ENCODE measurements around the gene DUS3L.
"Not testable (repeated sequence)": the region's sequence is repeated elsewhere in the genome, so short reads cannot be mapped to it uniquely, and the experiment has no call there.

DUS3L gene

DNA sequence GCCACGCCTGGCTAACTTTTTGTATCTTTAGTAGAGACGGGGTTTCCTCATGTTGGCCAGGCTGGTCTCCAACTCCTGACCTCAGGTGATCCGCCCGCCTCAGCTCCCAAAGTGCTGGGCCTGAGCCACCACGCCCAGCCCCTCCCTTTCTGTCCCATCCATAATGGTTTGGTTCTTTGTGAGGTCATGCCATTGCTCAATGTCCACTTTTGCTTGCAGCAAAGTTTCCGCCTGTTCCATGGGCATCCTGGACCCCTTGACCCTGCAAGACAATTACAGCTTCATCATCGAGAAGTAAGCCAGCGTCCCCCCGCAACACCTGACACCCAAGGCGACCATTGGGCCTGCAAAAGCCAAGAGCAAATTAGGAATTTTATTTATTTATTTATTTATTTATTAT lies 23.0 kb downstream of the DUS3L start:
- DNase-seq, result no peak

DNA sequence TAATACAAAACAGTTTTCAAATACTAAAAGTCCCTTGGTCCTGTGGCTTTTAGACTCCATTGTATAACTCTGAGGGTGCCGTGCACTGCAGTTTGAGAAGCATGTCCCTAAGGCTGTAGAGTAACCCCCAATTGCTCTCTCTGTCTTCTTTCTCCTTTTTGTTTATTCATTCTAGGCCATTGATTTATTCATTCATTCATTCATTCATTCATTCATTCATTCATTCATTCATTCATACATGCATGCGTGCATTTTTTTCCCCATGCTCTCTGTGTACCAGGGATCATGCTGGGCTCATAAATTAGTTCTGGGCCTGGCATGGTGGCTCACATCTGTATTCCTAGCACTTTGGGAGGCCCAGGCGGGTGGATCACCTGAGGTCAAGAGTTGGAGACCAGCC lies 25.7 kb downstream of the DUS3L start:
- no peak for DNase-seq

DNA sequence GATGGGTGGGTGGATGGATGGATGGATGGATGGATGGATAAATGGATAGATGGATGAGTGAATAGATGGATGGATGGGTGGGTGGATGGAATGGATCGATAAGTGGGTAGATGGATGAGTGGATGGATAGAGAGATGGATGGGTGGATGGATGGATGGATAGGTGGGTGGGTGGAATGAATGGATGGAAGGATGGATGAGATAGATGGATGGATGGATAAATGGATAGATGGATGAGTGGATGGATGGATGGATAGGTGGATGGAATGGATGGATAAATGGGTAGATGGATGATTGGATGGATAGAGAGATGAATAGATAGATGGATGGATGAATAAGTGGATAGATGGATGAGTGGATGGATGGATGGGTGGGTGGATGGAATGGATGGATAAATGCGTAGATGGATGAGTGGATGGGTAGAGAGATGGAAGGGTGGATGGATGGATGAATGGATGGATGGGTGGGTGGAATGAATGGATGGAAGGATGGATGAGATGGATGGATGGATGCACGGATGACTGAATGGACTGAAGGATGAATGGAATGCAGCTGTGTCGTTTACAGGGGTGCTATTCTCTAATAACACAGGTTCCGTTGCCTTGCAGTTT lies 28.2 kb downstream of the DUS3L start:
- no peak for DNase-seq

DNA sequence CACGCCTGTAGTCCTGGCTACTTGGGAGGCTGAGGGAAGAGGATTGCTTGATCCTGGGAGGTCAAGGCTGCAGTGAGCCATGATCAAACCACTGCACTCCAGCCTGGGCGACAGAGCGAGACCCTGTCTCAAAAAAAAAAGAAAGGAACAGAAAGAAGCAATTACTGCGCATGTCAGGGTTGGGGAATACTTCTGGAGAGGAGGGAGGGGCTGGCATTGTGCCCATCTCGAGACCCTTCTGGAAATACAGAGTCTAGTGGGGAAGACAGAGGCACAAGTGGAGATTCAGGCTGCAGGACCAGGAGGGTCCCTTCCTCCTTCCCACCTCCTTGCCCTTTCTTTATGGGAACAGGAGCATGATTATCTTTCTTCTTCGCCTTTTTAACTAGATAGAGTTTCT lies 37.2 kb downstream of the DUS3L start:
- no peak for DNase-seq

GRCh38 chr19:5751709-5752108 lies 39.3 kb downstream of the DUS3L start:
- DNase-seq, result no peak

- DNase-seq, result no peak
Observed at GRCh38 chr19:5749505-5749904, 41.5 kb downstream of the DUS3L start.

- DNase-seq, result not testable (repeated sequence)
Observed at GRCh38 chr19:5748920-5749319, 42.0 kb downstream of the DUS3L start.

DNA sequence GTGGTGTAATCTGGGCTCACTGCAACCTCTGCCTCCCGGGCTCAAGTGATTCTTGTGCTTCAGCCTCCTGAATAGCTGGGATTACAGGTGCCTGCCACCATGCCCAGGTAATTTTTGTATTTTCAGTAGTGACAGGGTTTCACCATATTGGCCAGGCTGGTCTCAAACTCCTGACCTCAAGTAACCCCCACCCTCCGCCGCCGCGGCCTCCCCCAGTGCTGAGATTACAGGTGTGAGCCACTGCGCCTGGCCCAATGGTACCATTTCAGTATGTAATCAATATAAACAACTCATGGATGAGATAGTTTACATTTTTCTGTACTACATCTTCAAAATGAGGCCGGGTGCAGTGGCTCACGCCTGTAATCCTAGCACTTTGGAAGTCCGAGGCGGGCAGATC lies 46.0 kb downstream of the DUS3L start:
- not testable (repeated sequence) for DNase-seq

- no peak for DNase-seq
Observed at GRCh38 chr19:5743630-5744029, 47.3 kb downstream of the DUS3L start.

- DNase-seq, result no peak
Observed at GRCh38 chr19:5742051-5742450, 48.9 kb downstream of the DUS3L start.

DNA sequence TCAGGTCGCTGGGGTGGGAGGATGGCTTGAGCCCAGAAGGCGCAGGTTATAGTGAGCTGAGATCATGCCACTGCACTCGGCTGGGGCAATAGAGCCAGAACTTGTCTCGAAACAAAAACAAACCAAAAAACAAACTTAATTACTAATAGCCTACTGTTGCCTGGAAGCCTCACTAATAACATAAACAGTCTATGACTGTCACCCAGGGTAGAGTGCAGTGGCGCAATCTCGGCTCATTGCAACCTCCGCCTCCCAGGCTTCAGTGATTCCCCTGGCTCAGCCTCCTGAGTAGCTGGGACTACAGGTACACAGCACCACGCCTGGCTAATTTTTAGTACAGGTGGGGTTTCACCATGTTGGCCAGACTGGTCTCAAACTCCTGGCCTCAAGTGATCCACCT lies 52.5 kb downstream of the DUS3L start:
- no peak for DNase-seq
